ENCODE results near the gene TNC.

Gene TNC

GRCh38 chr9:115146581-115147021 is 28.6 kb upstream of the TNC start:
- H3K4me3 ChIP-seq (ENCODE audit: control insufficient read depth, low read depth, low read length) = no peak overlapping the region
- TF ChIP-seq CTCF (IDR thresholded peaks at IDR 0.05; ENCODE audit: control insufficient read depth, insufficient read depth, low read depth, low read length, missing control alignments) = no peak
- peak; percentile 79 for DNase-seq (ENCODE audit: low read depth)

- H3K4me3 ChIP-seq (ENCODE audit: control insufficient read depth, low read depth, low read length) = no peak overlapping the region
- no peak for TF ChIP-seq CTCF (IDR thresholded peaks at IDR 0.05; ENCODE audit: control insufficient read depth, insufficient read depth, low read depth, low read length, missing control alignments)
- DNase-seq (ENCODE audit: low read depth) = no peak
Measured at GRCh38 chr9:115144706-115145105, 26.7 kb upstream of the TNC start.

GRCh38 chr9:115143689-115144088 is 25.7 kb upstream of the TNC start:
- no peak for TF ChIP-seq CTCF (IDR thresholded peaks at IDR 0.05; ENCODE audit: control insufficient read depth, insufficient read depth, low read depth, low read length, missing control alignments)
- no peak for DNase-seq (ENCODE audit: low read depth)
- H3K4me3 ChIP-seq (ENCODE audit: control insufficient read depth, low read depth, low read length) = no peak overlapping the region

- DNase-seq (ENCODE audit: low read depth) = no peak
- no peak for TF ChIP-seq CTCF (IDR thresholded peaks at IDR 0.05; ENCODE audit: control insufficient read depth, insufficient read depth, low read depth, low read length, missing control alignments)
- H3K4me3 ChIP-seq (ENCODE audit: control insufficient read depth, low read depth, low read length) = no peak overlapping the region
Measured at GRCh38 chr9:115142517-115143270, 24.7 kb upstream of the TNC start.

GRCh38 chr9:115142090-115142489 is 24.1 kb upstream of the TNC start:
- DNase-seq (ENCODE audit: low read depth) = no peak
- H3K4me3 ChIP-seq (ENCODE audit: control insufficient read depth, low read depth, low read length) = no peak overlapping the region
- TF ChIP-seq CTCF (IDR thresholded peaks at IDR 0.05; ENCODE audit: control insufficient read depth, insufficient read depth, low read depth, low read length, missing control alignments) = no peak

GRCh38 chr9:115141612-115142011 is 23.7 kb upstream of the TNC start:
- TF ChIP-seq CTCF (IDR thresholded peaks at IDR 0.05; ENCODE audit: control insufficient read depth, insufficient read depth, low read depth, low read length, missing control alignments) = no peak
- DNase-seq (ENCODE audit: low read depth) = no peak
- no peak overlapping the region for H3K4me3 ChIP-seq (ENCODE audit: control insufficient read depth, low read depth, low read length)
